Nasal cavity respiratory epithelium epithelial cell of viscerocranial mucosa (primary cell): Measurements from ENCODE around the gene TAP1. TPM values are rescaled to one million over a fixed set of nuclear protein-coding genes. Genes with fewer than 3 reads are reported as not detected.

Experiments
- total RNA-seq: library from RNA; depleted of rRNA; stranded (reverse); fragments of >200 nt; gene quantifications from 2 replicates; pipeline ENCODE4 v1.2.3, GENCODE V29; 2014

TAP1 gene, protein sequence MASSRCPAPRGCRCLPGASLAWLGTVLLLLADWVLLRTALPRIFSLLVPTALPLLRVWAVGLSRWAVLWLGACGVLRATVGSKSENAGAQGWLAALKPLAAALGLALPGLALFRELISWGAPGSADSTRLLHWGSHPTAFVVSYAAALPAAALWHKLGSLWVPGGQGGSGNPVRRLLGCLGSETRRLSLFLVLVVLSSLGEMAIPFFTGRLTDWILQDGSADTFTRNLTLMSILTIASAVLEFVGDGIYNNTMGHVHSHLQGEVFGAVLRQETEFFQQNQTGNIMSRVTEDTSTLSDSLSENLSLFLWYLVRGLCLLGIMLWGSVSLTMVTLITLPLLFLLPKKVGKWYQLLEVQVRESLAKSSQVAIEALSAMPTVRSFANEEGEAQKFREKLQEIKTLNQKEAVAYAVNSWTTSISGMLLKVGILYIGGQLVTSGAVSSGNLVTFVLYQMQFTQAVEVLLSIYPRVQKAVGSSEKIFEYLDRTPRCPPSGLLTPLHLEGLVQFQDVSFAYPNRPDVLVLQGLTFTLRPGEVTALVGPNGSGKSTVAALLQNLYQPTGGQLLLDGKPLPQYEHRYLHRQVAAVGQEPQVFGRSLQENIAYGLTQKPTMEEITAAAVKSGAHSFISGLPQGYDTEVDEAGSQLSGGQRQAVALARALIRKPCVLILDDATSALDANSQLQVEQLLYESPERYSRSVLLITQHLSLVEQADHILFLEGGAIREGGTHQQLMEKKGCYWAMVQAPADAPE
- 48.9 and 63.9 TPM in 2 replicates for total RNA-seq

GRCh38 chr6:32853541-32854375, at the start of gene TAP1, which contains the start of gene PSMB9:
TSS of gene TAP1 (minus strand) at chr6:32853704. CDS start at chr6:32853636, 68 bp downstream.
TSS of gene PSMB9 (plus strand) at chr6:32854192. CDS start at chr6:32854230, 38 bp downstream.

DNA sequence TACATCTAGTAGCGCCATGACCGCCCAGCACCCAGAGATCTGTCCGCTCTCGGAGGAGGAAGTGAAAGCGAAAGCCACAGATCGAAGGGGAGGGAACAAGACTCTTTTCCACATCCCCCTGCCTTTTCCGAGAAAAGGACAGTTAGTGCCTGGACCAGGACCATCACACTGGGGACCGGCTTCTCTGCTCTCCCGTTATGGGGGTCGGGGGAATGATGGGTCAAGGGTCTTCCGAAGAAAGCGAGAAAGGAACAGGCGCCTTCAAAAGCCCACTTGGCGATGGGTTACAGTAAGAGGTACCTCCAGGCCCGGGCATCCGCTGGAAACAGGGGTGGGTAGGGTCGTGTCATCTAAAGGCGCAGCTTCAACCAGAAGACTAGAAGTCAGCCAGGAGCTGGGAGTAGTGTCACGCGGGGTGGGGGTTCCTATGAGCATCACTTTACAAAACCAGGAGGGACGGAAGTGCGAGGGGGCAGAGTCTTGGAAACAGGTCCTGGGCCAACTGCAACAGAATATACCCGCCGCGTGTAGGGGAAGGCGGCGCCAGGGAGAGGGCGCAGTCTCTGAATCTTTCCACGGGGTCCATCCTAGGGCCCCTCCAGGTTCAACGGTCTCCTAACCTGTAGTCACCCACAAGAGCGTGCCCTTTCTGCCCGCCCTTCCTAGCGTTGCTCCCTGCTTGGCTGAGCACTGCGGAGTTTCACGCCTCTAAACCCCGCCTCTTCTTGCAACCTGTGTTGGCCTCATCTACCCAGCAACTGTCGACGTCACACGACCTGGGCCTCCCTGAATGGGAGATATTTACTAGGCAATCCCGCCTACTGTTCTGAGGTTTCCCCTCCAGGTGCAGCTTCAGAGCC, 9.3 kb downstream of the TAP1 start, which contains the start of gene PSMB8:
TSS of gene PSMB8 (minus strand) at position 69 of the 860 bp plus-strand sequence. CDS start at position 18, 51 bp downstream.

DNA sequence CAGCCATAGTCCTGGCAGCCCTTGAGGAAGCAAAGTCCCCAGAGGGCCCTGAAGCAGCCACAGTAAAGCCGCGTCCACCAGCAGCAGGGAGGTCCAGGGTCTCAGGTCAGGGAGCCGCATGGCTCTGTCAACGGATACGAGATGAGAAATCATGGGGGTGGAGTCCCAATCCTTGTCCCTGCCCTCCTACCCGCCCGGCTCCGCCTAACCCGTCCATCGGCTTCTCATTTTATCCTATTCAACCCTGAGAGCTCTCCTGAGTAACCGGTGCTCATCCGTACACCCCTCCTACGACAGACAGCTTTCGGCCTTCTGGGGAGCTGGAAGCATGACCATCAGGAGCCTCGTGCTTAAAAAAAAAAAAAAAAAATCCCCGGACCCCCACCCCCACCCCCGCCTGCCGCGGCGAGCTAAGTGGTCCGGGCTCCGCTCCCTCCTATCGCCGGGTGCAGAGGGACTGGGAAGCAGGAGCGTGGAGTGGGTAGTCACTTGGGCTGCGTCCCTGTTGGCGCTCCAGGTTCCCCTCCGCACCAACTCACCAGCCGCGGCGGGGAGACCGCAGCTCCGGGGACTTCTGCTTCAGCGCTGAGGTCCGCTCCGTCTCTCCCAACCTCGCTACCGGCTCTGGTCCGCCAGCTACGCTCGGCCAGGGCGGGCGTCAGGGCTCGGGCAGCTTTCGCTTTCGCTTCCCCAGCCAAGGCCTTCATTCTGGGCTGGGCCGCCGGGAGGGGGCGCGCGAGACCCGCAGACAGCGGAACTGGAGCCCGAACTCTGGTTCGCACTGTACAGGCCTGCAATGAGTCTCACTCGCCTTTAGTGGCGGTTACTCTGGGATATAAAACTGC, 15.2 kb downstream of the TAP1 start, which contains the start of gene TAP2:
TSS of gene TAP2 (minus strand) at position 626 of the 845 bp plus-strand sequence. CDS start at position 120, 506 bp downstream.

GRCh38 chr6:32816746-32817204, 36.7 kb downstream of the TAP1 start, which contains the start of gene HLA-DOB:
TSS of gene HLA-DOB (minus strand) at chr6:32817002. CDS start at chr6:32816951, 51 bp downstream.

Other genes with a start within 250 kb of the TAP1 start
- not detected in 2 replicates for gene HLA-DQA1, start 216.3 kb downstream of the TAP1 start, total RNA-seq
- not detected in 2 replicates for gene HLA-DQB1, start 187.0 kb downstream of the TAP1 start, total RNA-seq
- not detected in 2 replicates for gene HLA-DQA2, start 112.3 kb downstream of the TAP1 start, total RNA-seq
- gene HLA-DQB2, start 90.2 kb downstream of the TAP1 start, total RNA-seq, result not detected in 2 replicates
- gene HLA-DOB, start 36.7 kb downstream of the TAP1 start, total RNA-seq, result 1.0 and 1.1 TPM in 2 replicates
- gene TAP2, start 15.0 kb downstream of the TAP1 start, total RNA-seq, result 23.6 and 66.8 TPM in 2 replicates
- gene PSMB8, start 9.7 kb downstream of the TAP1 start, total RNA-seq, result 12.6 and 29.1 TPM in 2 replicates
- gene PSMB9, start 488 bp upstream of the TAP1 start, total RNA-seq, result 1.4 and 8.9 TPM in 2 replicates
- 0.71 TPM in 1 of 2 replicates, not detected in the other for gene HLA-DMB, start 87.3 kb upstream of the TAP1 start, total RNA-seq
- gene HLA-DMA, start 99.4 kb upstream of the TAP1 start, total RNA-seq, result 0.68 and 2.4 TPM in 2 replicates
- 95.7 and 134 TPM in 2 replicates for gene BRD2, start 114.9 kb upstream of the TAP1 start, total RNA-seq
- gene HLA-DOA, start 155.9 kb upstream of the TAP1 start, total RNA-seq, result 0.07 TPM in 1 of 2 replicates, not detected in the other
- 0.14 TPM in 1 of 2 replicates, not detected in the other for gene HLA-DPA1, start 219.9 kb upstream of the TAP1 start, total RNA-seq
- not detected in 2 replicates for gene HLA-DPB1, start 222.3 kb upstream of the TAP1 start, total RNA-seq